Activated CD4-positive, alpha-beta T cell treated with anti-CD3 and anti-CD28 coated beads for 36 hours (primary cell): Measurements from ENCODE around the gene AP2A2. TPM values are rescaled to one million over a fixed set of nuclear protein-coding genes. Genes with fewer than 3 reads are reported as not detected.
"Not testable (repeated sequence)": the region's sequence is repeated elsewhere in the genome, so short reads cannot be mapped to it uniquely, and the experiment has no call there.

ENCODE experiments used
- ATAC-seq: fragments of 200-7000 bp; cut with Tn5 transposase; one replicate; pipeline ENCODE4 v1.10.0; 2021; ENCODE audit warnings: mild to moderate bottlenecking, moderate library complexity
- CTCF ChIA-PET: fragments of 350-600 bp; sonication (Branson Sonifier 250); formaldehyde crosslinking; loops from one replicate; lab custom pipeline; 2021; ENCODE audit warnings: antibody characterized with exemption; lab: Charles Lee
- POLR2A ChIA-PET: fragments of 350-600 bp; sonication (Branson Sonifier 250); formaldehyde crosslinking; loops from one replicate; lab custom pipeline; 2021; ENCODE audit warnings: antibody characterized with exemption, inconsistent platforms; lab: Charles Lee
- DNase-seq: peaks from one replicate; pipeline ENCODE4 v3.0.0-alpha.2; 2020
- H3K27ac Mint-ChIP-seq: one replicate; pipeline ENCODE4 v1.8.0; 2021; ENCODE audit warnings: mixed read lengths
- H3K27me3 Mint-ChIP-seq: one replicate; pipeline ENCODE4 v1.8.0; 2021; ENCODE audit warnings: mixed read lengths
- H3K36me3 Mint-ChIP-seq: one replicate; pipeline ENCODE4 v1.8.0; 2021; ENCODE audit warnings: low read depth, mixed read lengths
- H3K4me1 Mint-ChIP-seq: one replicate; pipeline ENCODE4 v1.8.0; 2021; ENCODE audit warnings: mixed read lengths
- H3K4me3 Mint-ChIP-seq: one replicate; pipeline ENCODE4 v1.8.0; 2021; ENCODE audit warnings: mild to moderate bottlenecking, moderate library complexity, mixed read lengths
- H3K9me3 Mint-ChIP-seq: one replicate; pipeline ENCODE4 v1.8.0; 2021; ENCODE audit warnings: low read depth, mixed read lengths
- intact Hi-C, 2 experiments: fragments of 100-400 bp; cut with DNase I in 1 of 2; cut with micrococcal nuclease in 1 of 2; formaldehyde crosslinking; loops; one replicate each; pipeline versions ENCODE4 v1.14.2 to v1.15.1; 2022 to 2024; cut with DNase I, micrococcal nuclease
- total RNA-seq, 2 experiments: library from RNA; stranded (reverse); gene quantifications; one replicate each; pipeline ENCODE4 v1.2.3, GENCODE V29; 2021

Gene AP2A2
- total RNA-seq, 2 experiments from 2014 or later, result 43.5 to 71.6 TPM

GRCh38 chr11:1010551-1011319 lies 85.1 kb downstream of the AP2A2 start:
- Mint-ChIP-seq H3K4me3 (no peak overlapping the region), H3K27ac (peak overlapping the region; percentile 3), H3K4me1 (no peaks in the 10 kb centered on the region), H3K9me3 (no peaks in the 10 kb centered on the region), H3K27me3 (no peaks in the 10 kb centered on the region), H3K36me3 (peaks cover 16% of the 10 kb centered on the region)
- no peak for ATAC-seq
- DNase-seq, result no peak
- ChIA-PET CTCF (interaction anchor here (0.6 kb wide), 1 partner anchor 1563 kb away, joined by 3 read pairs; no protein-coding TSS in a partner anchor), POLR2A (no interaction called here)
- intact Hi-C loops, result no loop called here

DNA sequence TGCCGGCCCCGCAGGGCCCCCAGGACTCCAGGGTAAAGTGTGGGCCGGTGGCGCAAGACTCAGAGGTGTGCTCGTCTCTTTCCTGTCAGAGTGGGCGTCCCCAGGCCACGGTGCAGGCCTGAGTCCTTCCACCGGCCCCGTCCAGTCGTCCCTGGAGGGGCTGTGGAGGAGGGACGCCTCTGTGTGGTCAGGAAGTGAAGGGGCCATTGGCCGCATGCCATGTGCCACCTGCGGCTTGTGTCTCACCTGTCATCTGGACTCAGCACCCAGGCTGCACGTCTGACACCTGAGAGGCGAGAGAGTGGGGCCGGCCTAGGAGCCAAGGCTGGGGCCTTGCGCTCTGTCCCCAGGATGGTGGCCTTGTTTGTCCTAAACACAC lies 85.6 kb downstream of the AP2A2 start:
- ChIA-PET POLR2A (no interaction called here), CTCF (no interaction called here)
- no peaks in the 10 kb centered on the region for H3K4me1 Mint-ChIP-seq
- H3K9me3 Mint-ChIP-seq, result no peaks in the 10 kb centered on the region
- H3K4me3 Mint-ChIP-seq, result no peak overlapping the region
- peaks cover 16% of the 10 kb centered on the region for H3K36me3 Mint-ChIP-seq
- H3K27ac Mint-ChIP-seq, result no peak overlapping the region
- intact Hi-C loops, result no loop called here
- ATAC-seq (no peak), DNase-seq (no peak)
- no peaks in the 10 kb centered on the region for H3K27me3 Mint-ChIP-seq

GRCh38 chr11:1012291-1012690 lies 86.6 kb downstream of the AP2A2 start:
- Mint-ChIP-seq H3K9me3 (no peaks in the 10 kb centered on the region), H3K27me3 (no peaks in the 10 kb centered on the region), H3K4me3 (no peak overlapping the region), H3K36me3 (peaks cover 12% of the 10 kb centered on the region), H3K27ac (no peak overlapping the region), H3K4me1 (peaks cover 8% of the 10 kb centered on the region)
- ChIA-PET POLR2A (no interaction called here), CTCF (no interaction called here)
- no peak for ATAC-seq
- intact Hi-C loops, result no loop called here
- no peak for DNase-seq

DNA sequence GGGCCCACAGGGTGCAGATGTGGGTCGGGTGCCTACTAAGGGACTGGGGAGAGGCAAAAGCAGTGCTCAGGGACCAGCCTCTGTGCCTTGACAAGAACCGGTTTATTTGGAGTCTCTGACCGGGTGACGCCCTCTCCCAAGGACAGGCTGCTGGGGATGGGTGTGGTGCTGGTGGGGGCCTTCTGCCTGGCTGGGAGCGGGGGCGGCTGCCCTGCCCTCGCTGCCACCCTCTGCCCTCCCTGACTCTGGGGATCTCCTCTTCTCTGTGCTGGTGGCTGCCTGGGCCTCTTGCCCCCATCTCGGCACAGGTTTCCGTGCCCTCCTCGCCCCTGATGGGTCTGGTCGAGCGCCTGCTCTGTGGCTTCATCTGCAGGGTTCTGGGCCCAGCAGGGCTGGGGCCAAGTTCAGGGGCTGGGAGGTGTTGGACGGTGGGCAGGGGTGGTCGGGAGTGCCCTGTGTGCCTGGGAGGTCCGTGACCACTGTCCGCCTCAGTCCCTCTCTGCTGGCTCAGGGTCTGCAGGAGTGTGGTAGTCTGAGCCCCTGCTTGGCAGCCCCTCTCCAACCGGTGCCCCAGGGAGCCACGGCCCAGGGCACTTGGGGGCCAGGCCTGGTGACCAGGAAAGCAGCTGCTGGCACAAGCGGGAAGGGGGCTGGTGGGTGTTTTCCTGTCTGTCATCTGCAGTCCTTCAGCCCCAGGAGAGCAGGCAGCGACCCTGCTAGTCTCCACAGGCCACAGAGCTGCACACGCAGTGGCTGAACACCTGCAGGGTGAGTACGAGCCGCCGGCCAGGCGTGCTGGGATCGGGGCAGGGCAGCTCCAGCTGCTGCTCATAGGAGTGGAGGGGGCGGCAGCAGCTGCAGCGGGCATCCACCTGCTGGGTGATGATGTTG lies 87.3 kb downstream of the AP2A2 start:
- DNase-seq (no peak), ATAC-seq (no peak)
- POLR2A ChIA-PET, result no interaction called here
- Mint-ChIP-seq H3K4me3 (no peak overlapping the region), H3K27ac (no peak overlapping the region), H3K27me3 (no peaks in the 10 kb centered on the region), H3K36me3 (peaks cover 12% of the 10 kb centered on the region), H3K4me1 (peaks cover 14% of the 10 kb centered on the region), H3K9me3 (no peaks in the 10 kb centered on the region)
- intact Hi-C loops, result no loop called here
- CTCF ChIA-PET, result no interaction called here

- CTCF ChIA-PET, result no interaction called here
- H3K27ac Mint-ChIP-seq, result no peak overlapping the region
- ATAC-seq, result no peak
Measured at GRCh38 chr11:1013631-1013935, 87.9 kb downstream of the AP2A2 start.

DNA sequence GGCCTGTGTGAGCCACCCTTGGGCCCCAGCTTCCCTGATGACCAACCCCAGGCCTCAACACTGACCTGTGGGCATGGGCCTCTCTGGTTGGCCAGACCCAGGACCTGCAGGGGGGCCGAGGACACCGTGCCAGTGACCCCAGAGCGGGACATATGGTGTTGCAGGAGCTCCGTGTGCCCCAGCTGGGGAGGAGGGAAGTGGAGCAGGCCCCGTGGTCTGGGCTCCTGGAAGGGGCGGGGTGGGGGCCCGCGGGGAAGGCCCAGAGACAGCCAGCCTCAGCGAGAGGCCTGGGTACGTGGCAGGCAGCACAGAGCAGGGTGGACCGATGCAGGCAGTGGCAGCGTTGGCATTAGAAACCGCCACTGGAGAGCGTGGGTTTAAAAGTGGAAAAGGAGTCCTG lies 88.6 kb downstream of the AP2A2 start:
- CTCF ChIA-PET, result interaction anchor here (0.6 kb wide), 1 partner anchor 296 kb away, joined by 3 read pairs; no protein-coding TSS in a partner anchor
- Mint-ChIP-seq H3K27me3 (no peaks in the 10 kb centered on the region), H3K27ac (no peak overlapping the region), H3K4me3 (no peak overlapping the region), H3K9me3 (no peaks in the 10 kb centered on the region), H3K36me3 (peaks cover 12% of the 10 kb centered on the region), H3K4me1 (peaks cover 17% of the 10 kb centered on the region)
- intact Hi-C loops, result no loop called here
- no peak for DNase-seq
- POLR2A ChIA-PET, result no interaction called here
- ATAC-seq, result no peak

More at GRCh38 chr11:1013631-1013935, 87.9 kb downstream of the AP2A2 start:
- intact Hi-C loops, result no loop called here
- POLR2A ChIA-PET, result no interaction called here
- H3K4me3 Mint-ChIP-seq, result no peak overlapping the region
- H3K36me3 Mint-ChIP-seq, result peaks cover 12% of the 10 kb centered on the region
- no peaks in the 10 kb centered on the region for H3K9me3 Mint-ChIP-seq
- no peak for DNase-seq
- no peaks in the 10 kb centered on the region for H3K27me3 Mint-ChIP-seq
- peaks cover 17% of the 10 kb centered on the region for H3K4me1 Mint-ChIP-seq

- peaks cover 8% of the 10 kb centered on the region for H3K36me3 Mint-ChIP-seq
Measured at GRCh38 chr11:1015064-1015463, 89.4 kb downstream of the AP2A2 start.

GRCh38 chr11:1015826-1016545 lies 90.3 kb downstream of the AP2A2 start:
- Mint-ChIP-seq H3K9me3 (no peaks in the 10 kb centered on the region), H3K4me1 (peaks cover 17% of the 10 kb centered on the region), H3K4me3 (no peak overlapping the region), H3K36me3 (peaks cover under 1% of the 10 kb centered on the region), H3K27me3 (no peaks in the 10 kb centered on the region), H3K27ac (no peak overlapping the region)
- intact Hi-C loops, result no loop called here
- DNase-seq, result no peak
- ChIA-PET POLR2A (no interaction called here), CTCF (no interaction called here)
- no peak for ATAC-seq

More at GRCh38 chr11:1015064-1015463, 89.4 kb downstream of the AP2A2 start:
- Mint-ChIP-seq H3K27me3 (no peaks in the 10 kb centered on the region), H3K4me3 (no peak overlapping the region), H3K4me1 (peaks cover 17% of the 10 kb centered on the region), H3K9me3 (no peaks in the 10 kb centered on the region), H3K27ac (no peak overlapping the region)
- DNase-seq (no peak), ATAC-seq (no peak)
- CTCF ChIA-PET, result no interaction called here
- intact Hi-C loops, result no loop called here
- POLR2A ChIA-PET, result no interaction called here

DNA sequence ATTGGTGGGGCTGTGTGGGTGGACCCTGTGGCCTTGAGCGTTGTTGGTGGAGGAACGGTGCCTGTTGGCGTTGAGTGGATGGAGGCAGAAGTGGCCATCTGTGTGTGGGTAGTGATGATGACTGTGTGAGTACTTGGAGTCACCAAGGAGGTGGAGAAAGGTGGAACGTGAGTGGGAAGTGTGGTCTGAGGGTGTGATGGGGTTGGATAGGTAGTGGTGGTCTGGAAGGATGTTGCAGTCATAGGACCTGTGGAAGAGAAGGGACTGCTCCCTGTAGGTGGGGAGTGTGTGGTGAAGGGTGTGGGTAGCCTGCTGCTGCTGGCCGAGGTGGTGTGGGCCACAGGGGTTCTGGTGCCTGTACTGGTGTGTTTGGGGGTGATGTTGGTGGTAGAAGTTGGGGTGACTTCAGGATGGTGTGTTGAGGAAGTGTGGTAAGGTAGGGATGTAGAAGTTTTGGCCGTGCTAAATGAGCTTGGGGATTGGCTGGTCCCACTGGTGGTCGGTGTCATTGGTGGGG lies 91.0 kb downstream of the AP2A2 start:
- CTCF ChIA-PET, intact Hi-C loops, H3K27me3 Mint-ChIP-seq, H3K9me3 Mint-ChIP-seq, H3K4me3 Mint-ChIP-seq, H3K36me3 Mint-ChIP-seq, H3K27ac Mint-ChIP-seq, POLR2A ChIA-PET, DNase-seq, ATAC-seq: not testable (repeated sequence)
- peaks cover 17% of the 10 kb centered on the region for H3K4me1 Mint-ChIP-seq

- intact Hi-C loops, result no loop called here
- ATAC-seq (no peak), DNase-seq (no peak)
- ChIA-PET POLR2A (no interaction called here), CTCF (no interaction called here)
- peaks cover 17% of the 10 kb centered on the region for H3K4me1 Mint-ChIP-seq
- H3K27ac Mint-ChIP-seq, result no peak overlapping the region
- no peak overlapping the region for H3K4me3 Mint-ChIP-seq
- H3K9me3 Mint-ChIP-seq, result no peaks in the 10 kb centered on the region
- H3K27me3 Mint-ChIP-seq, result no peaks in the 10 kb centered on the region
- H3K36me3 Mint-ChIP-seq, result no peaks in the 10 kb centered on the region
Measured at GRCh38 chr11:1017269-1018005, 91.8 kb downstream of the AP2A2 start.

DNA sequence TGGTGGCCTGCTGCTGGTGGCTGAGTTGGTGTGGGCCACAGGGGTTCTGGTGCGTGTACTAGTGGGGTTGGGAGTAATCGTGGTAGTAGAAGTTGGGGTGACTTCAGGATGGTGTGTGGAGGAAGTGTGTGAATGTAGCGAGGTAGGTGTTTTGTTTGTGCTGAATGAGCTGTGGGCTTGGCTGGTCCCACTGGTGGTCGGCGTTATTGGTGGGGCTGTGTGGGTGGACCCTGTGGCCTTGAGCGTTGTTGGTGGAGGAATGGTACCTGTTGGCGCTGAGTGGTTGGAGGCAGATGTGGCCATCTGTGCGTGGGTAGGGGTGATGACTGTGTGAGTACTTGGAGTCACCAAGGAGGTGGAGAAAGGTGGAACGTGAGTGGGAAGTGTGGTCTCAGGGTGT lies 92.4 kb downstream of the AP2A2 start:
- Mint-ChIP-seq H3K4me3 (no peak overlapping the region), H3K27ac (no peak overlapping the region), H3K27me3 (no peaks in the 10 kb centered on the region), H3K9me3 (no peaks in the 10 kb centered on the region), H3K4me1 (peaks cover 17% of the 10 kb centered on the region), H3K36me3 (no peaks in the 10 kb centered on the region)
- no peak for ATAC-seq
- no peak for DNase-seq
- intact Hi-C loops, result no loop called here
- POLR2A ChIA-PET, result no interaction called here
- CTCF ChIA-PET, result no interaction called here
